Stimulated activated CD4-positive, alpha-beta T cell treated with anti-CD3 and anti-CD28 coated beads, Interleukin-1b, Interleukin-23, amount 100 ng/mL, for 1 hour (primary cell): ENCODE measurements around the gene MAST4.

Experiments used
- DNase-seq, 2 donors: peaks; one replicate each; pipeline ENCODE4 v3.0.0-alpha.2; 2020; ENCODE audit warnings: low read depth in 2 of 2

Gene MAST4

GRCh38 chr5:67187006-67187715, 591.0 kb downstream of the MAST4 start:
- no peak for DNase-seq

DNA sequence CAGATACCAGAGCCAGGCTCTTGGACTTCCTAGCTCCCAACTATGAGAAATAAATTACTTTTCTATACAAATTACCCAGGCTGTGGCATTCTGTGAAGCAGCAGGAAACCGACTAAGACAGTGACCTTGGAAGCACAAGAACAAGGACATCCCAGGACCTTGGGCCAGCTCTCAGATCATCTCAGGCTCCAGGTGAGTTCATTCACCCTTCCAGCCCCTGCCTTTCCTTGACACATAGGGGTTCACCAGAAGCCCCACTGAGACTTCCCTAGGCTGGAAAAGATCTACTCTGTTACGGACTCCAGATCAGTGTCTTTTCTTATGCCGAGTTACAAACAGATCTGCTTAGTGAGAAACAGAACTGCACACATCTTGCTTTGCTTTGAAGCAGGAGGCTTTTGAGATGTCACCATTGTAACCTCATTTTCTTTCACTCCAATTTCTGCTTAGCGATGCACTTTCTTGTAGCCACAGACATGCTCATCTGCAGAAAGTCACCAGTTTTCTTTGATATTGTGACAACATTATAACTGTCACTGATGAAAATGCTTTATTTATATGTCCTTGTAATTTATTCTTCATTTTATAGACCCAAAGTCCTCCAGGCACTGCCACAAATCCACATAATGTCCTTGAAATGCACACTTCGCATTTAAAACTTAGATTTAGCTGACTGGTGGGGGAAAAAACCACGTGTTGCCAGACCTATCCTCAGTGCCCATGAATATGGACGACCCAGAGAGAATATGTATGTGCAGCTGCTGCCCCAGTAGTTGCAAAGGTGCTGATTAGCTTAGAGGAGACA, 592.3 kb downstream of the MAST4 start:
- no peak for DNase-seq

- no peak for DNase-seq
Measured at GRCh38 chr5:67189079-67189354, 592.8 kb downstream of the MAST4 start.

- DNase-seq, result no peak
Measured at GRCh38 chr5:67189931-67190330, 593.7 kb downstream of the MAST4 start.

- no peak for DNase-seq
Measured at GRCh38 chr5:67190410-67190809, 594.2 kb downstream of the MAST4 start.

DNA sequence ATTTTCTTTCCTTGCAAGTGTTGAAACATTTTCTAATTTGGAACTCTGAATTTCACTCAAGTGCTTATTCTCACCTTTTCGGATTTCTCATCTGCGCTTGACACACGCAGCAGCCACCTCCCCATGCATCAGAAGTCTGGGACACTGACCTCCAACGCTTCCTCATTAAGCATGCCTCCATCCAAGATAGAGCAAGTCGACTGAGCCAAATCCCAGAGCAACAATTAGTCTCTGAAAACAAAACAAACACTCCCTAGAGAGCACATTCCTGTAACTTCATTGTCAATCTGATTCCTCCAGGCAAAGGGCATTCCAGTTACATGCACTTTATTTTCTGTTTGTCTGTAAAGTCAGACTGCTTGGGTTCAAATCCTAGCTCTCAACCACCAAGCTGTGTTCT, 594.7 kb downstream of the MAST4 start:
- DNase-seq, result no peak

DNA sequence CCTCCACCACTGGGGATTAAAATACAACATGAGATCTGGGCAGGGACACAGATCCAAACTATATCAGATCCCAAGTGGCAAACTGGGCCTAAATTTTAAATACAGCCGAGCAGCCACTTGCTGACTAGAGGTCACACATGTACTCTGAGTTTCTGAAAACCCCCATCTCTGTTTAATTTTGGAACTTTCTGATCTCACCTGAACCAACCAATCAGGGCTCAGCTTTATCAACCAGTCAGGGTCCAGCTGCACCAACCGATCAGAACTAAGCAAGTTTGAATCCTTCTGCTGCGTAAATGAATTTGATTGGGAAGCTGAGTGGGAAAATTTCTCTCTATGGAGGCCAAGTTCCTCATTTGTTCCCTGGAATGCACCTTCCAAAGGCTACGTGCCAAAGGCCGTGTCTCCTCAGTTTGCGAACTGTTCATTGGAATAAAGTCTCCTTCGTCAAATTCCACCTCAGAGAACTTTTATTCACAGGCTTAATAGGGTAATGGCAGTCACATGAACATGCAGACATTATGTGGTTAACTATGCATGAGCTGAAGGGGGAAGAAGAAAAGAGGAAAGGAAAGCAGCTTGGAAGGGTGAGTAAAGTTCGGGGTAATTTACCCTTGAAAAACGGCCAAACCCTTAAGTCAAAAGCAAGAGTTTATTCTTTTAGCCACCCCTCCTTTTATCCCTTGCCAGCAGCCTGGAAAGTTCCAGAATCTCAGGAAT, 596.7 kb downstream of the MAST4 start:
- DNase-seq, result no peak

GRCh38 chr5:67193439-67193807, 597.2 kb downstream of the MAST4 start:
- DNase-seq, result no peak

- no peak for DNase-seq
Measured at GRCh38 chr5:67194166-67194565, 598.0 kb downstream of the MAST4 start.

DNA sequence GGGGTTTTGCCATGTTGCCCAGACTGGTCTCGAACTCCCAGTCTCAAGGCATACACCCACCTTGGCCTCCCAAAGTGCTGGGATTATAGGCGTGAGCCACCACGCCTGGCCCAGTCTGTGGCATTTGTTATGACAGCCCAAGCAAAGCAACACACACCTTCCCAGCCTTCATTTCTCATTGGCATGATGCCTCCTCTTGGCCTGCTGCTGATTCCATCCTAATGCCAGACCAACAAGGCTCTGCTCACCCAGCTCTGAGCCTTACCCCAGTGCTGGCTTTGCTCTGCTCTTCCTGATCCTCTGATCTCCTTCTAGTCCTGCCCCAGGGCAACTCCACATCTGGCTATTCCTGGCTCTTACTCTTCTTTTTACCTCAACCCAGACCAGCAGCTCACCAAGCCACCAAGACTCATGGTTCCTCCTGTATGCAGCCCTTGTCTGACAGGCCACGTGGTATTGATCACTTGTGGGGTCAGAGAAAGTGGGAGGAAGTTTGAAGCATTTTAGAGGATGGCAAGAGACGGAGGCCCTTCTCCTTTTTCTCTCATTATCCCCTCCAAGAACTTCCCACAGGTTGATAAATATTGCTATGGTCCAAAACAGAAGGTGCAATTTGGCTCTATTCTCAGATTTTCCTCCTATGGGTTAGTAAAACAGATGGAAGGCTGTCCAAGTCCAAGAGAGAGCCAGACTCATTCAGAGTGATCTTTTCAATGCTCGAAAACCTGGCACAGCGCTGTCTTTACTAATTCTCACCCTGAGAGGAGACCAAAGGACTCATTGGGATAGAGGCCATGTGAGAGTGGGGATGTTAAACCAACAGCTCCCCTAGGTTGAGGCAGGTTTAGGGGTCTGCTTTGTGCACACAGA, 599.4 kb downstream of the MAST4 start:
- DNase-seq, result no peak

DNA sequence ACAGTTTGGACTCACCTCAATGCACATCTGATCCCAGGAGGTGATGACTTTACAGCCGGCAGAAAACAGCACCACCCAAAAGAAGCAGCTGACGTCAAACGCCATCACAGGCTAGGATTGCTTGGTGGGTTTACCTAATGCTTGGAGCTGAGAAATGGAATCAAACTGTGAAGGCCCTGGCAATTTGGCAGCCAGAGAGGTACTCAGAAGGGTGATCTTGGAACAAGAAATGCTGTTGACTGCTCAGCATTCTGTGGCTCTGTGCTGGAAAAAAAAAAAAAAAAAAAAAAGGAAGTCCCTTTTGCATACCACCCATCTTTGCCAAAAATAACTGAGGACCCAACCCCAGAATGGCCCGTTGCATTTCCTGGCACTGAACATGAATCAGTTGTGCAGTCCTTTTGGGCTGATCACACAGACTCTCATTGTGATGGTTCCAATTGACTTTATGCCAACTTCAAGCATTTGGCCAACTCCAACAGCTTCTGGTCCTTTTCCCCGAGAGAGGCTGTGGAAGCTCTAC, 600.4 kb downstream of the MAST4 start, which contains the start of gene CD180:
CD180 (minus strand) TSS at position 263 of the 523 bp plus-strand sequence; CDS start at position 105, 158 bp downstream.
- no peak for DNase-seq

- no peak for DNase-seq
Measured at GRCh38 chr5:67197536-67197935, 601.3 kb downstream of the MAST4 start.

DNA sequence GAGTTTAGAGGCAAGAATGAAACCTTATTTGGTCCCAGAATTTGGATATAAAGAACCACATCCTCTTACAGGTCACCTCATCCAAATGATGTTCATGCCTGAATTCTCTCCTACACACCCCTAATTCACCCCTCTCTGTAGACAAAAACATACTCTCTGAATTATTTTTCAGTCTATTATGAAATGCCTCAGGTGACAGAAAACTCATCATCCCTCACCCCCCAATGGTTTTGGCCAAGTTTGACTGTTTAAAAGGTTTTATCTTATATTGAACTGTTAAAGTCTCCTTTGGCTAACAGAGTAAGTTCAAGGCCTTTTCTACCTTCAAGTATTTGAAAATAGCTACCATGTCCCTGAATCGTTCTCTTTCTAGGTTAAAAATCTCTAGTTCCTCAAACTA, 602.7 kb downstream of the MAST4 start:
- no peak for DNase-seq

DNA sequence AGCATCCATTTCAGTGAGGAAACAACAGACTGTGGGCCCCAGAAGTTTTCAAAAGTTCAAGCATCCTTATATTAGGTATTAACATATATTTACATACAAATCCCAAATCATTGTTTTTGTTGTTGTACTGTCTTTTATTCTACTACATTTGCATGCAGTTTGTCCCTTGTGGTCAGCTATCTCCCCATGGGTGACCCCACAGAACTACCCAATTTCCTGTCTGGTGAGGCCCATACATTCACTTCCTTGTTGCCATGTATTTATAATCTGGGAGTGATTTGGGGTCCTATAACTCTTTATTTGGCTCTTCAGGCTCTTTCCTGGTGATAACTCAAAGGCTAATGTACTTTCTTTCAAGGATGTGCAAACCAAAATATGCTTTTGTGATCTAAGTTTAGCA, 603.7 kb downstream of the MAST4 start:
- DNase-seq, result no peak

GRCh38 chr5:67200809-67201562, 604.8 kb downstream of the MAST4 start:
- DNase-seq, result no peak

- no peak for DNase-seq
Measured at GRCh38 chr5:67201897-67202549, 605.8 kb downstream of the MAST4 start.

GRCh38 chr5:67202828-67203227, 606.6 kb downstream of the MAST4 start:
- DNase-seq, result no peak

GRCh38 chr5:67203701-67204074, 607.5 kb downstream of the MAST4 start:
- DNase-seq, result no peak

GRCh38 chr5:67204821-67205220, 608.6 kb downstream of the MAST4 start:
- no peak for DNase-seq

- no peak for DNase-seq
Measured at GRCh38 chr5:67205981-67206380, 609.8 kb downstream of the MAST4 start.
